ENCODE results near the gene PKP3.
A peak's percentile ranks its signal among the peaks of the same experiment; 100 is the strongest.
"Not testable (repeated sequence)": the region's sequence is repeated elsewhere in the genome, so short reads cannot be mapped to it uniquely, and the experiment has no call there.

The PKP3 gene

DNA sequence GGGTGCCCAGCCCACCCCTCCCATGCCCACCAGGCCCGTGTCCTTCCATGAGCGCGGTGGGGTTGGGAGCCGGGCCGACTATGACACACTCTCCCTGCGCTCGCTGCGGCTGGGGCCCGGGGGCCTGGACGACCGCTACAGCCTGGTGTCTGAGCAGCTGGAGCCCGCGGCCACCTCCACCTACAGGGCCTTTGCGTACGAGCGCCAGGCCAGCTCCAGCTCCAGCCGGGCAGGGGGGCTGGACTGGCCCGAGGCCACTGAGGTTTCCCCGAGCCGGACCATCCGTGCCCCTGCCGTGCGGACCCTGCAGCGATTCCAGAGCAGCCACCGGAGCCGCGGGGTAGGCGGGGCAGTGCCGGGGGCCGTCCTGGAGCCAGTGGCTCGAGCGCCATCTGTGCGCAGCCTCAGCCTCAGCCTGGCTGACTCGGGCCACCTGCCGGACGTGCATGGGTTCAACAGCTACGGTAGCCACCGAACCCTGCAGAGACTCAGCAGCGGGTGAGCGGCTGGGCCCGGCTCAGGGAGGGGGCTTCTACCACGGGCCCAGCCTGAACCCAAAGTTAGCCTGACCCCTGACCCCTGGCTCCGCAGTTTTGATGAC is 3.0 kb downstream of the PKP3 start:
- DNase-seq = no peak

DNA sequence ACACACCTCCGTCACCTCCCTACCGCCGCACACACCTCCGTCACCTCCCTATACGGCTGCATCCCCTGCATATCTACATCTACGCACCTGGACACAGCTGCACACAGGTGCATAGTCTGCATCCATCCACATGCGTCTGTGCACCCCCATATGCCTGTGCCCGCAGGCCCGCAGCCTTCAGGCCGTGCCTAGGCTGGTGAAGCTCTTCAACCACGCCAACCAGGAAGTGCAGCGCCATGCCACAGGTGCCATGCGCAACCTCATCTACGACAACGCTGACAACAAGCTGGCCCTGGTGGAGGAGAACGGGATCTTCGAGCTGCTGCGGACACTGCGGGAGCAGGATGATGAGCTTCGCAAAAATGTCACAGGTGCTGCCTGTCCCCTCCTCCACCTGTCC is 4.8 kb downstream of the PKP3 start:
- no peak for DNase-seq

DNA sequence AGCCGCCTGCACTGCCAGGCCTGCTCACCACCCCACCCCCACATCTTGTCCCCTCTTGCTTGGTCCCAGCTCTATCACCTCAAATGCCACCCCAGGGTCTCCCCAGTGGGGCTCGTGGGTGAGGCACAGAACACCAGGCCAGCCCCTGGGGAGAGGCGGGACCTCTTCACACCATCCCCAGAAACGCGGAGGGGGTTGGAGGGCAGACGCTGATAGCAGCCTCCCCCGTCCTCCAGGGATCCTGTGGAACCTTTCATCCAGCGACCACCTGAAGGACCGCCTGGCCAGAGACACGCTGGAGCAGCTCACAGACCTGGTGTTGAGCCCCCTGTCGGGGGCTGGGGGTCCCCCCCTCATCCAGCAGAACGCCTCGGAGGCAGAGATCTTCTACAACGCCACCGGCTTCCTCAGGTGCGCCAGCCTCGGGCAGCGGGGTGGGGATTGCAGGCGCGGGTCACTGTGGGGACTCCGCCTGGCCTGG is 5.8 kb downstream of the PKP3 start:
- DNase-seq = no peak

DNA sequence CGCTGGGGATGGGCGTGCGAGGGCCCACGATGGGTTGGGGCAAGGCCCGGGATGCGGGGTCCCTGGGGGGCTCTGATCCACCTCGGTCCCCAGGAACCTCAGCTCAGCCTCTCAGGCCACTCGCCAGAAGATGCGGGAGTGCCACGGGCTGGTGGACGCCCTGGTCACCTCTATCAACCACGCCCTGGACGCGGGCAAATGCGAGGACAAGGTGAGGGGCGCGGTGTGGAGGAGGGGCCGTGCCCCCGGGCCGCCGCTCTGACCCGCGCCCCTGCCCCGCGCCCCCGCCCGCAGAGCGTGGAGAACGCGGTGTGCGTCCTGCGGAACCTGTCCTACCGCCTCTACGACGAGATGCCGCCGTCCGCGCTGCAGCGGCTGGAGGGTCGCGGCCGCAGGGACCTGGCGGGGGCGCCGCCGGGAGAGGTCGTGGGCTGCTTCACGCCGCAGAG is 6.3 kb downstream of the PKP3 start:
- DNase-seq = no peak

DNA sequence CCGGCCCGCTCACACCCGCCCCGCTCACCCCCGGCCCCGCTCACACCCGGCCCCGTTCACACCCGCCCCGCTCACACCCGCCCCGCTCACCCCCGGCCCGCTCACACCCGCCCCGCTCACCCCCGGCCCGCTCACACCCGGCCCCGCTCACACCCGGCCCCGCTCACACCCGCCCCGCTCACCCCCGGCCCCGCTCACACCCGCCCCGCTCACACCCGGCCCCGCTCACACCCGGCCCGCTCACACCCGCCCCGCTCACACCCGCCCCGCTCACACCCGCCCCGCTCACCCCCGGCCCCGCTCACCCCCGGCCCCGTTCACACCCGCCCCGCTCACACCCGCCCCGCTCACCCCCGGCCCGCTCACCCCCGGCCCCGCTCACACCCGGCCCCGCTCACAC is 7.2 kb downstream of the PKP3 start:
- DNase-seq = not testable (repeated sequence)

DNA sequence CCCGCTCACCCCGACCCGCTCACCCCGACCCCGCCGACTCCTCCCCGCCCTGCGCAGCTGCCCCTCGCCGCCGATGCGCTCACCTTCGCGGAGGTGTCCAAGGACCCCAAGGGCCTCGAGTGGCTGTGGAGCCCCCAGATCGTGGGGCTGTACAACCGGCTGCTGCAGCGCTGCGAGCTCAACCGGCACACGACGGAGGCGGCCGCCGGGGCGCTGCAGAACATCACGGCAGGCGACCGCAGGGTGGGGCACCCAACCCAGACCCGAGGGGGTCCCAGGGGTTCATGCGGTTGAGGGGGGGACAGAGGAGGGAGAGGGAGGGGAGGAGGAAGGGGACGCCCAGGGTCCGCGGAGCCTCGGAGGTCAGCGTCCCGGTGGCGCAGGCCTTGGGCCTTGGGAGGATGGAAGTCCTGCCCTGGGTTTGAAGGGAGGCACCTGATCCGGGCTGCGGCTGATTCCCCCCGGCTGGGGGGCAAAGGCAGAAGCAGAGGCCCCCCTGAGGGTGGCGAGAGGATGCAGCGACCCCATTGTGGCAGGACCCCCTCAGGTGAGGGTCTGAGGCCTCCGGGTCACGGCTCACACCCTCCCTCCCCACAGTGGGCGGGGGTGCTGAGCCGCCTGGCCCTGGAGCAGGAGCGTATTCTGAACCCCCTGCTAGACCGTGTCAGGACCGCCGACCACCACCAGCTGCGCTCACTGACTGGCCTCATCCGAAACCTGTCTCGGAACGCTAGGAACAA is 9.2 kb downstream of the PKP3 start:
- no peak for DNase-seq

DNA sequence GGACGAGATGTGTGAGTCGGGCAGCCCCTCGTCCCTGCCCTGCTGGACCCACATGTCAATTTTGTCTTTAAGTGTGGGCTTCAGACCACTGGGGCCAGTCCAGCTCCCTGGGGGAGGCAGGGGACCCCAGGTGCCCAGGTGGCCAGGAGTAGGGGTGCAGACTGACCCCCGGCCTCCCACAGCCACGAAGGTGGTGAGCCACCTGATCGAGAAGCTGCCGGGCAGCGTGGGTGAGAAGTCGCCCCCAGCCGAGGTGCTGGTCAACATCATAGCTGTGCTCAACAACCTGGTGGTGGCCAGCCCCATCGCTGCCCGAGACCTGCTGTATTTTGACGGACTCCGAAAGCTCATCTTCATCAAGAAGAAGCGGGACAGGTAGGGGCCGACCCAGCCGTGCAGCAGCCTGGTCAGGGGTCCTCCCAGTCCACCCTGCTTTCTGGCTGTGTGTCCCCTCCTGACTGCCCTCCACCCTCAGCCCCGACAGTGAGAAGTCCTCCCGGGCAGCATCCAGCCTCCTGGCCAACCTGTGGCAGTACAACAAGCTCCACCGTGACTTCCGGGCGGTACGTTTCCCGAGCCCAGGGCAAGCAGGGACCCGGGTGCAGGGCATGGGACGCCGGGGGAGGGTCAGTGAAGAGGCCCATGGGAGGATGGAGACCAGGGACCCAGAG is 9.9 kb downstream of the PKP3 start:
- no peak for DNase-seq

DNA sequence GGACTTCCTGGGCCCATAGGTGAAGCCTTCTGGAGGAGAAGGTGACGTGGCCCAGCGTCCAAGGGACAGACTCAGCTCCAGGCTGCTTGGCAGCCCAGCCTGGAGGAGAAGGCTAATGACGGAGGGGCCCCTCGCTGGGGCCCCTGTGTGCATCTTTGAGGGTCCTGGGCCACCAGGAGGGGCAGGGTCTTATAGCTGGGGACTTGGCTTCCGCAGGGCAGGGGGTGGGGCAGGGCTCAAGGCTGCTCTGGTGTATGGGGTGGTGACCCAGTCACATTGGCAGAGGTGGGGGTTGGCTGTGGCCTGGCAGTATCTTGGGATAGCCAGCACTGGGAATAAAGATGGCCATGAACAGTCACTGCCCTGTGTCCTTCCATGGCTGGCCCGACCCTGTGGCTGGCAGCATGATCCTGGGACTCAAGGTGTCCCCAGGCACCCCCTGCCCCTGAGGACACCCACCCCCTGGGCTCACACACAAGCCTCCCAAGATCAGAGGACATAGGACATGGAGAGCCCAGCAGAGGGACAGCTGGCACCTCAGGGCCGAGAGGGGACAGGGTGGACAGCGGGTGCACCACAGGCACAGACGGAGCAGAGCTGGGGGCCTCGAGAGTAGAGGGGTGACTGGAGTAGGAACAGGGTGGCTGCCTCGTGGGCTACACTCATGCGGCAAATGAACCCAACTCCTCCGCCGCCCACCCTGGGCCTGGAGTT is 10.7 kb downstream of the PKP3 start:
- DNase-seq = no peak

DNA sequence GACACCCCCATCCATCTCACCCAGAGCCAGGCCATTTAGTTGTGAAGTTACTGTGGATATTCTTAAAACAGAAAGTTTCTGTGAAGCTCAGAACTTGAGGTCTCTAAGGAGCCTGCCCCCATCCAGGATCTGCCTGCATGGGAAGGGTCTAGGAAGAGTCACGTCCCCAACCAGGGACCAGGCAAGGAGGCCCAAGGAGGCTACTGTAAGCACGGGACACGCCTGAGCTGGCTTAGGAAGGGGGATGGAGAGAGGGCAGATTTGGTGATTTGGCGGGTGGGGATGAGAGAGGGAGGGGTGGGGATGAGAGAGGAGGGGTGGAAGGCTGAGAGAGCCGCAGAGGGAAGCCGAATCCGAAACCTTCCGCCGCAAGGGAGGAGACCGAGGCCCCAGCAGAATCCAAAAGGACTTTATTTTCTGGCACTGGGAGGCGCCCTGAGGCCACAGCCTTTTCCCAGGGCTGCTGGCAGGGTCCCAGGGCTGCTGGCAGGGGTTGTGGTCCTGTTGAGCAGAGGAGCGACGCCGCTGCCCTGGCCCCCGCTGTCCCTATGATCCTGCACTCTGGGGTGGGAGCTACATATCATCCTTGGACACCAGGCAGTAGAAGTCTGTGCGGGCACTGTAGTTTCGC is 11.4 kb downstream of the PKP3 start:
- DNase-seq = no peak

DNA sequence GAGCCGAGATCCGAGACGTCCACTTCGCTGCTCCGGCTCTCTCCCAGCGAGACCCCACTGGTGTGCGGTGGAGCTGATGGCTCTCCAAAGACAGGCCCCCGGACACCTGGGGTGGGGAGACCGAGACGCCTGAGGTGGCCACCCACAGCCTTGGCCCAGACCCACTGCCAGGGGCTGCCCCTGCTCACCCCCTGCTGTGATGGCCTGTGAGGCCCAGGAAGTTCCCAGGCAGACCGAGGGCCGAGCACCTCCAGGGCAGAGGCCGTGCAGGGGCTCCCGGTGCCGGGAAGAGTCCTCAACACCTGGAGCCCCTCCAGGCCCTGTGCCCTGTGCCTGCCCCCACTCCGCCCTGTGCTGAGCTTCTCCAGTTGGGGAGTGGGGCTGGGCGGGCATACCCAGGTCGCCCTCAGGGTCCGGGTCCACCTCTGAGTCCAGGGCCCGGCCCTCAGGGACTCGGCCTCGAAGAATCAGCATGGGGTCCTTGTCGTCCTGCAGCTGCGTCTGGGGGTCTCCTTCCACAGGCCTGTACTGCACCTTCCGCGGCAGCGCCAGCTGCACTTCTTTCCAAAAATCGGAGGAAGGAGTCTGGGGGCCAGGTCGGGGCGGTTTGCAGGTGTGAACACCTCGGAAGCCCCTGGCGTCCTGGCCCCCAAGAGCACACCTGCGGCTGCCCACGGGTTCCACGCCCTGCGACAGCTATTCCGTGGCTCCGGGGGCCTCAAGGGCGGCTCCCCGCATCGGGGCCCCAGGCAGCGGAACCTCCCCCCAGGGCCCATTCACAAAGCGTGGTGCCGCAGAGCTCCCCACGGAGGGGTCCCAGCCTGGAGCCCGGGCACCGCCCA is 12.2 kb downstream of the PKP3 start:
- DNase-seq = no peak

DNA sequence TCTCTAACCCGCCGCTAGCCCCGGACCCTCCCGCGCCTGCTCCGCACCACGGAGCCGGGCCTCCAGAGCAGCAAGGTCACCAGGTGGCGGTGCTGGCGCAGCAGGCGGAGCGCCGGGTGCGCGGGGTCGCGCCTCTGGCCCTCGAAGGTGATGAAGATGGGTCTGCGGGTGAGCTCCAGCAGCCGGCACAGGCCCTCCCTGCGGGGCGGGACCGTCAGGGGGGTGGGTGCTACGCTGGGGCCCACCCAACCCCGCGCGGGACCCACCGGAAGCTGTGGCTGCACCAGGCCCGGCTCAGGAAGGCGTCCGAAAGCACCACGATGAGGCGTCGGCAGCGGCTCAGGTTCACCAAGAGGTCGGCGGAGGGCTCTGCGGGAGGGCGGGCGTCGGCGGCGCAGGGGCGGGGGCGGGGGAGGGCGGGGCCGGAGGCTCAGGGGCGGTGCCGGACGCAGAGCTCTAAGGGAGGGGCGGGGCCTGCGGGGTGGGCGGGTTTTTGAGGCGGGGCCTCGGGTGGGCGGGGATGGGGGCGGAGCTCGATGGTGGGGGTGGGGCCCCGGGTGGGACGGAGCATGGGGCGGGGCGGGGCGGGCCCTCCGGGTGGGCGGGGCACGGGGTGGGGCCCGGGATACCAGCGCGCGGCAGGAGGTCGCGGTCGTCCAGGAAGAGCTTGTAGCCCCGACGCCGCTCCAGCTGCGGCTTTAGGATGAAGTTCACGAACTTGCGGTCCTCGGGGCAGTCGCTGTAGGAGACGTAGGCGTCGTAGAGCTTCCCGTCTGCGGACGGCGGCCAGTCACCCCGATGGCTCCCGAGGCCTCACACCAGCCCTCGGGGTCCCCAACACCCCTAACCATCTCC is 13.0 kb downstream of the PKP3 start:
- DNase-seq = peak; percentile 83

DNA sequence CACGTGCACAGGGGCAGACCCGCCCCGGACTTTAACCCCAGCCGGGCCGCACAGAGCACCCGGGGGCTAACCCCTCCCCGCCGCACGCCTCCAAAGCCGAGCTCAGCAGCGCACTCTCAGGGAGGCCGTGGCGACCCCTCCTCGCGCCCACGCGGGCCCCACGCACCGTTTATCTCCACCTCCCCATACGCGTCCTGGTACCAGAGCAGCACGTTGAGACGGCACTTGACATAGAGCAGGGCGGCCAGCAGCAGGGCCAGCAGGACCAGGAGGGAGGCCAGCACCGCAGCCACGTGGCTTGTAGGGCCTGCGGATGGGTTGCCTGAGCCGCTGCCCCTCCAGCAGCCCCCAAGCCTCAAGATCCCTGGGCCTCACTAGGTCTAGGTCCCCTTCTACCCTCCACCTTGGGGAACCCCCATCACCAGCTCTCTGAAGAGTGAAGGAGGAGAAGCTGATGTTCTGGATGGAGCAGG is 13.7 kb downstream of the PKP3 start:
- DNase-seq = no peak

DNA sequence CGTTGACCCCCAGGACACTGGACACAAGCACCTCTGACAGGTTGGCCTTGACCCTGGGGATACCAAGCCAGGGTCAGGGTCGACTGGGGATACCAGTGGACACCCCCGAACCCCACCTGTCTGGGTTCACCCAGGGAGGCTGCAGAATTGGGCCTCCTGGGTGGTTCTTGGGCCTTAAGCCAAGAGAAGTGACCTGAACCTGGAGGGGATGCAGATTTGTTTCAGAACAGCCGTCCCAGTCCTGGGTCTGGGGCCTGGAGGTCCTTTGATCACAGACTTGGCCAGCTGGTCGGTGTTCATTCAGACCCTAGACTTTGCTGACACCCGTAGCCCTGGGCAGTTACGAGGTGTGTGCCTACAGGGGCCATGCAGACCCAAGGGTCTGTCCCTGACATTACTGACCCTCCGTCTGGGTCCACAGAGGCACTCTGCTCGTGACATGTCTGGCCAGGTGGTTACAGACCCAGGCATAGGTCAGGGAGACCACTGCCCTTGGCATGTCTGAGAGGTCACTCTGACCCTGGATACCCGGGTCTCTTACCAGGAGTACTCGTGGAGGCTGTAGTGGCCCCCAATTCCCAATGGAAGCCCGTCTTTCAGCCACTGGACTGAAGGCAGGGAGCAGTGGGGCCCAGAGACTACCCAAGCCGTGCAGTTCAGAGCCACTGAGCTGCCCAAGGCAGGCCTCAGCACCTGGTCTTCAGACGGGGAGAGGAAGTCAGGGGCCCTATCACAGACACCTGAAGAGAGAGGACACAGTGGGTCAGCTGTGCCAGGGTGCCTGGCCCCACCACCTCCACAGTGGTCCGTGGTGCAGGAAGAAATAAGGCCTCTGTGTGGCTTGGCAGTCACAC is 14.4 kb downstream of the PKP3 start:
- no peak for DNase-seq

DNA sequence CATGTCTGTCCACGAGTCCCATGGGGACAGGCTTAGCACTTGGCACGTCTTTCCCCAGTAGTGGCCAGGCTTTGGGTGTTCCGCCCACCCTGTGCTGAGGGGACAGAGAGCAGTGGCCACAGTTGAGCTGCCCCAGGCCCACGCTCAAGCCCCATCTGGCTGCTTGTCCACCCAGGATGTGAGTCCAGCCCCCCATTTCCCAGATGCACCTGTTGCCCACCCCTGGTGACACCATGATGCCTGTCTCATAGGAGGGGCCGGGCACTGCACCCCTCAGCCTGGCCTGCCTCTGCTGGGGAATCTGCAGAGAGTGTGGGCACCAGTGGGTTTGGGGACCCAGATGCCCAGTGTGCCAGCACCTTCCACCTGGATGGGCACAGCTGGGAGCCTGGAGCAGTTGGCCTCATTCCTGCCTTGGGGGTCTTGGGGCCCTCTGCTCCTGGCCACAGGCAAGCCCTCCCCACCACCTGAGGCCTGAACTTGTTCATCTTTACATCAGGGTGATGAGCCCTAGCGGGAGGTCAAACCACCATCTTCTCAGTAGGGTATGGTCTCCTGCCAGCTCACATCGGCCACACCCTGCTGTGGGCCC is 15.1 kb downstream of the PKP3 start:
- no peak for DNase-seq

DNA sequence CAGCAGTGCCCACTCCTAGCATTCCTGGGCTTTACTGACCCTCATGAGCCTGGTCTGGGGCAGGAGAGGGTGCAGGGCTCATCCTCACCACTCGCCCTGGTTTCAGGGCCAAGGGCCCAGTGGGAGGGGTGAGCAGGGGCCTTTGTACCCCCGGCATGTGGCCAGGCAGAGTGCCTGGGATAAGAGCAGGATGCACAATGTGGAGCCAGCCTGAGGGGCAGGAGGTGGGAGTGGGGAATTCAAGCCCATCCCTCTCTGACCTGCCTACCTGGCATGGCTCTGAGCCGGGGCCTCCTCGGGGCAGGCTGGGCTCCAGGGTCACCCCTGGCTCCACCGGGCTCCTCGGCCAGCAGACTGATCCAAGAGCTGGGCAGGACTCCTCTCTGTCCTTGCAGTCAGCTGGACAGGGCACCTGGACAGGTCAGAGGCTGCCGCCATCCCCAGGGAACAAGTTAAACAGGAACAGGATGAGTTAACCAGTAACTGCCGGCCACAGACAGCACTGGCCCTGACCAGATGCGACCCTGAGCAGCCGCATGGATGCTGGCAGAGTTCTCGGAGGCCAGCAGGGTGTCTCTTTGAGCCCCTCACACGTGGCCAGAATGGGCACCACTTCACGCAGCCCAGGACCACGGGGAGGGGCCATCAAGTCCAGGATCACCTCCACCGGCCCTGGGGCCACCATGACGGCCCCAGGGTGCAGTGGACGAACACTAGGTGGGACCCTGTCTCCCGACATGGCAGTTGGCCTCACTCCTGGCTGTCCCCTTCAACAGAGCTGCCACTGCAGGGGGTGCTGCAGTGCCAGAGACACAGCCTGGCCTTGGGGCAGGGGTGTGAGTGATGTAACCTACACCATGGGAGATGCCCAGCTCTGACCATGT is 15.8 kb downstream of the PKP3 start:
- DNase-seq = no peak

DNA sequence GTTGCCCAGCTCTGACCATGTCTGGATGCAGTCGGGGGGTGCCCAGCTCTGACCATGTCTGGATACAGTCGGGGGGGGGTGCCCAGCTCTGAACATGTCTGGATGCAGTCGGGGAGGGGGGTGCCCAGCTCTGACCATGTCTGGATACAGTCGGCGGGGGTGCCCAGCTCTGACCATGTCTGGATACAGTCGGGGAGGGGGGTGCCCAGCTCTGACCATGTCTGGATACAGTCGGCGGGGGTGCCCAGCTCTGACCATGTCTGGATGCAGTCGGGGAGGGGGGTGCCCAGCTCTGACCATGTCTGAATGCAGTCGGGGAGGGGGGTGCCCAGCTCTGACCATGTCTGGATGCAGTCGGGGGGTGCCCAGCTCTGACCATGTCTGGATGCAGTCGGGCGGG is 16.7 kb downstream of the PKP3 start:
- DNase-seq = not testable (repeated sequence)

DNA sequence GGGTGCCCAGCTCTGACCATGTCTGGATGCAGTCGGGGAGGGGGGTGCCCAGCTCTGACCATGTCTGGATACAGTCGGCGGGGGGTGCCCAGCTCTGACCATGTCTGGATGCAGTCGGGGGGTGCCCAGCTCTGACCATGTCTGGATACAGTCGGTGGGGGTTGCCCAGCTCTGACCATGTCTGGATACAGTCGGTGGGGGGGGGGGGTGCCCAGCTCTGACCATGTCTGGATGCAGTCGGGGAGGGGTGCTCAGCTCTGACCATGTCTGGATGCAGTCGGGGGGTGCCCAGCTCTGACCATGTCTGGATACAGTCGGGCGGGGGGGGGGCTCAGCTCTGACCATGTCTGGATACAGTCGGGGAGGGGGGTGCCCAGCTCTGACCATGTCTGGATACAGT is 17.5 kb downstream of the PKP3 start:
- not testable (repeated sequence) for DNase-seq

DNA sequence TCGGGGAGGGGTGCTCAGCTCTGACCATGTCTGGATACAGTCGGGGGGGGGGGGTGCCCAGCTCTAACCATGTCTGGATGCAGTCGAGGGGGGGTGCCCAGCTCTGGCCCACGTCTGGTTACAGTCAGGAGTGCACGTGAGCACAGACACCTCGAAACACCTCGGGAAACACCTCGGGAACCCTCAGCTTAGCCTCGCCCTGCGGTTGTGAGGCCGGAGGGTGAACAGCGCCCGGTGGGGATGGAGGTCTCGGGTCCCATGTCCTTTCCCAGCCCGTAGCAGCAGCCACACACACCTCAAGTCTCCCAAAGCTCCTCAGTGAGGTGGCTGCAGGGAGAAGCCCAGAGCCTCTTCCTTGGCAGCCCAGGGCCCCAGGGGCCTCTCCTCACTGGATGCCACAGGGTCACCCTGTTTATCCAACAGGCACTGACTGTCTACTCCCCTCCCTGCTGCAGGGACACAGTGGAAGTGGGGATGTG is 18.7 kb downstream of the PKP3 start:
- DNase-seq = no peak
